Peyer's patch (tissue), 4 donors: ENCODE data around the gene ARPIN. TPM values are rescaled to one million over a fixed set of nuclear protein-coding genes. Genes with fewer than 3 reads are reported as not detected.

Experiments
- DNase-seq, 3 donors: peaks; one replicate each; pipeline ENCODE4 v3.0.0-alpha.2; 2017 to 2019
- H3K27ac ChIP-seq, 4 donors: fragments of 200-600 bp; sonication (generic); one replicate each; pipeline ENCODE4 v1.5.1; 2016 to 2019
- H3K27me3 ChIP-seq, 2 donors: fragments of 200-600 bp; sonication (generic); one replicate each; pipeline ENCODE4 v1.5.1; 2019
- H3K36me3 ChIP-seq, 3 donors: fragments of 200-600 bp; sonication (generic); one replicate each; pipeline ENCODE4 v1.5.1; 2016 to 2019
- H3K4me1 ChIP-seq, 4 donors: fragments of 200-600 bp; sonication (generic); one replicate each; pipeline ENCODE4 v1.5.1; 2016 to 2019
- H3K4me3 ChIP-seq, 4 donors: fragments of 200-600 bp; sonication (generic); 1 replicate in 3 of 4; 2 replicates in 1 of 4; pipeline ENCODE4 v1.5.1; 2016 to 2019; ENCODE audit warnings: mild to moderate bottlenecking in 1 of 4
- H3K9me3 ChIP-seq, 4 donors: fragments of 200-600 bp; sonication (generic); one replicate each; pipeline ENCODE4 v1.5.1; 2016 to 2019; ENCODE audit warnings: mild to moderate bottlenecking in 1 of 4
- POLR2A ChIP-seq, 2 donors: fragments of 450-650 bp; IDR thresholded peaks; one replicate each; pipeline ENCODE4 v1.5.1; 2017; ENCODE audit warnings: antibody characterized with exemption in 2 of 2, mild to moderate bottlenecking in 2 of 2, moderate library complexity in 2 of 2
- total RNA-seq, 4 donors: library from RNA; depleted of rRNA; stranded (reverse); fragments of >200 nt; gene quantifications; one replicate each; pipeline ENCODE4 v1.1.0, GENCODE V29; 2016
- TF ChIP-seq, protein P1 (sequence below), 6 experiments: fragments of 450-650 bp in 4 of 6; fragments of 200-600 bp in 2 of 6; sonication (generic) in 1 of 6; IDR thresholded peaks; one replicate each; pipeline ENCODE4 v1.5.1; 2017 to 2019; ENCODE audit warnings: antibody characterized with exemption in 6 of 6, mild to moderate bottlenecking in 3 of 6, moderate library complexity in 1 of 6

Gene ARPIN
- total RNA-seq, 4 donors from 2014 or later, result 20.6 to 60.4 (median 50.7) TPM

DNA sequence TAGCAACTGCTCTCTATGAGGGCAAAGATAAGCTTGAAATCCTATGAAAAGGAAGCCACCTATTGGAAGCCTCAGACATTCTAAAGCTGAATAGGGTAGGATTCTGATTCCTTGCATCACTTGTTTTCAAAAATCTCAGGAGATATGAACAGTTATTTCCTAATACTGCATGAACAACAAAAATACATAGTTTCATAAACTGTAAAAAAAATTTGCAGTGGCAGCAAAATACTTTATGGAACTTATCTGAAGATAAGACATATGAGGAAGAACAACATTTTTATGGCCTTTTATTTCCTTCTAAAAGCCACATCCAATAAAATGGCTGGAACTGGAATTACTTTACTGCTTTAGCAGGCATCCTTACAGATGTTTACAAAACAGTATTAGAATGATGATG, 48.8 kb downstream of the ARPIN start:
- Histone ChIP-seq H3K4me3 (no peak overlapping the region), H3K27ac (peak overlapping the region in 2 of 4 donors; percentile 36 to 60), H3K4me1 (peaks cover 0 to 28% (median 0%) of the 10 kb centered on the region in 4 donors), H3K27me3 (no peaks in the 10 kb centered on the region), H3K36me3 (peaks cover 0 to 10% (median 0%) of the 10 kb centered on the region in 3 donors), H3K9me3 (no peaks in the 10 kb centered on the region)
- TF ChIP-seq, protein P1, sequence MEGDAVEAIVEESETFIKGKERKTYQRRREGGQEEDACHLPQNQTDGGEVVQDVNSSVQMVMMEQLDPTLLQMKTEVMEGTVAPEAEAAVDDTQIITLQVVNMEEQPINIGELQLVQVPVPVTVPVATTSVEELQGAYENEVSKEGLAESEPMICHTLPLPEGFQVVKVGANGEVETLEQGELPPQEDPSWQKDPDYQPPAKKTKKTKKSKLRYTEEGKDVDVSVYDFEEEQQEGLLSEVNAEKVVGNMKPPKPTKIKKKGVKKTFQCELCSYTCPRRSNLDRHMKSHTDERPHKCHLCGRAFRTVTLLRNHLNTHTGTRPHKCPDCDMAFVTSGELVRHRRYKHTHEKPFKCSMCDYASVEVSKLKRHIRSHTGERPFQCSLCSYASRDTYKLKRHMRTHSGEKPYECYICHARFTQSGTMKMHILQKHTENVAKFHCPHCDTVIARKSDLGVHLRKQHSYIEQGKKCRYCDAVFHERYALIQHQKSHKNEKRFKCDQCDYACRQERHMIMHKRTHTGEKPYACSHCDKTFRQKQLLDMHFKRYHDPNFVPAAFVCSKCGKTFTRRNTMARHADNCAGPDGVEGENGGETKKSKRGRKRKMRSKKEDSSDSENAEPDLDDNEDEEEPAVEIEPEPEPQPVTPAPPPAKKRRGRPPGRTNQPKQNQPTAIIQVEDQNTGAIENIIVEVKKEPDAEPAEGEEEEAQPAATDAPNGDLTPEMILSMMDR (IDR thresholded peaks at IDR 0.05), result peak in 2 of 6 experiments; percentile 3 to 7
- TF ChIP-seq POLR2A (IDR thresholded peaks at IDR 0.05), result no peak
- no peak for DNase-seq

DNA sequence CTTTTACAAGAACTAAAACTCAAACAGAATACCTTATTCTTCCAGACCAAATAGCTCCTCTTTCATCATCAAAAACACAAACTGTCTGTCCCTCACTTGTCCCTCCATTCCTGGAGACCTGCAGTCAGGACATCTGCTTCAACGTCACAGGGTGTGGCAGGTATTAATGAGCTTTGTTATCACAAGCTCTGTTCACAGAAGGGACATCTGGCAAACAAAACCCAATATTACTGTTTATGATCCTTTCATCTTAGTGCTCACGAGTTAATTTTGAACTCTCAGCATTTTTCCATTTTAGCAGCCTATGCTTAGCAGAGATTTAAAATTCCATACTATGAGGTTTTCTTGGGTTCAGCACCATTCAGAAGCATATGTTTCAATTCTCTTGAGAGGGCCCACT, 51.9 kb downstream of the ARPIN start:
- Histone ChIP-seq H3K27ac (peak overlapping the region in 3 of 4 donors; percentile 49 to 89 (median 89)), H3K4me3 (peak overlapping the region in 1 of 4 donors; percentile 2), H3K9me3 (no peaks in the 10 kb centered on the region), H3K27me3 (no peaks in the 10 kb centered on the region), H3K36me3 (peaks cover 0 to 6% (median 0%) of the 10 kb centered on the region in 3 donors), H3K4me1 (peaks cover 0 to 27% (median 0%) of the 10 kb centered on the region in 4 donors)
- no peak for TF ChIP-seq POLR2A (IDR thresholded peaks at IDR 0.05)
- TF ChIP-seq, protein P1 (IDR thresholded peaks at IDR 0.05), result no peak
- peak in 1 of 3 donors; percentile 79 for DNase-seq

- Histone ChIP-seq H3K36me3 (peaks cover 0 to 6% (median 0%) of the 10 kb centered on the region in 3 donors), H3K27ac (peak overlapping the region in 3 of 4 donors; percentile 49 to 89 (median 89)), H3K4me1 (peaks cover 0 to 23% (median 0%) of the 10 kb centered on the region in 4 donors), H3K4me3 (peak overlapping the region in 1 of 4 donors; percentile 2), H3K27me3 (no peaks in the 10 kb centered on the region), H3K9me3 (no peaks in the 10 kb centered on the region)
- TF ChIP-seq, protein P1 (IDR thresholded peaks at IDR 0.05), result no peak
- no peak for TF ChIP-seq POLR2A (IDR thresholded peaks at IDR 0.05)
- no peak for DNase-seq
Measured at GRCh38 chr15:89860431-89860830, 52.3 kb downstream of the ARPIN start.

DNA sequence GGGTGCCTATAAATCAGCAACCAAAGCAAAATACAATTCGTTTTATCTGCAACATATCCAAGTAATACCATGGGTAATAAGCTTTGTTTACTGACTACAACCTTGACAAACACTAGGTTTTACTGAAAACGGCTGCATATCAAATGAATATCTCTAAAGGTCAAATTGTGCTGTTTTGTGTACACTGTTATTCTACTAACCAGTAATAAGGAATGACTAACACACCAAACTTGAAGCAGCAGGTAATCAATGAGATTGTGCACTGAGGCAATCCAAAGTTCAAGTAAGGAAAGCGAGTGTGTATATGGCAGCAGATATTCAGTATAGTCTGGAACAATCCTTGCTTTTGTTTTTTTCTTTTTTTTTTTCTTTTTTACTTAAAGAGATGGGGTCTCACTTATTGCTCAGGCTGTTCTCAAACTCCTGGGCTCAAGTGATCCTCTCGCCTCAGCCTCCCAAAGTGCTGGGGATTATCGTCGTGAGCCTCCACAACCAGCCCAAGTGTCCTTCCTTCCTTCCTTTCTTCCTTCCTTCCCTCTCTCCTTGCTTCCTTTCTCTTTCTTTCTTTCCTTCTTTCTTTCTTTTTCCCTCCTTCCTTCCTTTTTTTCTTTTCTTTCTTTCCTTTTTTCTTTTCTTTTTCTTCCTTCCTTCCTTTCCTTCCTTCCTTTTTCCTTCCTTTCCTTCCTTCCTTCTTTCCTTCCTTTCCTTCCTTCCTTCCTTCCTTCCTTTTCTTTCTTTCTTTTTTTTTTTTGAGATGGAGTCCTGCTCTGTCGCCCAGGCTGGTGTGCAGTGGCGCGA, 53.9 kb downstream of the ARPIN start:
- DNase-seq, result no peak
- Histone ChIP-seq H3K27me3 (no peaks in the 10 kb centered on the region), H3K4me1 (peaks cover 0 to 22% (median 0%) of the 10 kb centered on the region in 4 donors), H3K4me3 (peak overlapping the region in 1 of 4 donors; percentile 23), H3K27ac (peak overlapping the region in 3 of 4 donors; percentile 49 to 89 (median 73)), H3K36me3 (peaks cover 0 to 6% (median 0%) of the 10 kb centered on the region in 3 donors), H3K9me3 (no peaks in the 10 kb centered on the region)
- TF ChIP-seq, protein P1 (IDR thresholded peaks at IDR 0.05), result no peak
- no peak for TF ChIP-seq POLR2A (IDR thresholded peaks at IDR 0.05)

DNA sequence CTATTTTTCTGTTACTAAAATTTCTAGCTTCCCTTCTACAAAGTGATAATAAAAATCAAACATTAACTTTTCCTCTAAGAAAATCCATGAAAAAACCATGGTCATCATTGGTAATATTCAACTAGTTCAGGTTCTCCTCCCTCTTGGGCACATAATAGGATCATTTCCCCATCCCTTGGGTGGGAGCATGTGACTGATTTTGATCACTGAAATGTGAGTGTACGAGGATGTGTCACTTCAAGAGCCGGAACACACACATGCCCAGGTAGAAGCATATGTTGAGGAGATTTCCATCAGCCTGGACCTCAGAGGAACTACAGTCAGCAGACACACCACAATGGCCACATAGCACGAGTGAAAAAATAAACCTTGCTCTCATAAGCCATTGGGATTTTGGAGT, 55.1 kb downstream of the ARPIN start:
- Histone ChIP-seq H3K9me3 (no peaks in the 10 kb centered on the region), H3K4me3 (peak overlapping the region in 2 of 4 donors; percentile 23 to 28), H3K36me3 (peaks cover 0 to 6% (median 0%) of the 10 kb centered on the region in 3 donors), H3K27me3 (no peaks in the 10 kb centered on the region), H3K4me1 (peaks cover 0 to 14% (median 0%) of the 10 kb centered on the region in 4 donors), H3K27ac (peak overlapping the region in 3 of 4 donors; percentile 11 to 93 (median 89))
- DNase-seq, result peak in 1 of 3 donors; percentile 79
- TF ChIP-seq POLR2A (IDR thresholded peaks at IDR 0.05), result peak; percentile 45 to 88
- TF ChIP-seq, protein P1 (IDR thresholded peaks at IDR 0.05), result no peak
